Right lobe of liver (tissue), 6 donors: ENCODE results near the gene AWAT2. TPM values are rescaled to one million over a fixed set of nuclear protein-coding genes. Genes with fewer than 3 reads are reported as not detected.

Experiments
- ATAC-seq, 4 donors: fragments of 200-7000 bp; cut with Tn5 transposase; one replicate each; pipeline ENCODE4 v1.9.1; 2020; ENCODE audit warnings: mild to moderate bottlenecking in 4 of 4, moderate library complexity in 4 of 4
- DNase-seq, 3 donors: peaks; one replicate each; pipeline ENCODE4 v3.0.0-alpha.2; 2020
- H3K27ac ChIP-seq, 3 donors: fragments of 200-600 bp; one replicate each; pipeline ENCODE4 v1.8.0; 2022
- H3K27me3 ChIP-seq, 2 donors: fragments of 200-600 bp; one replicate each; pipeline ENCODE4 v1.8.0; 2022
- H3K36me3 ChIP-seq, 4 donors: fragments of 200-600 bp; sonication (generic) in 1 of 4; one replicate each; pipeline versions ENCODE4 v1.5.1 to v1.8.0; 2017 to 2022; ENCODE audit warnings: control low read depth in 1 of 4
- H3K4me1 ChIP-seq, 4 donors: fragments of 200-600 bp; sonication (generic) in 1 of 4; one replicate each; pipeline versions ENCODE4 v1.5.1 to v1.8.0; 2017 to 2022; ENCODE audit warnings: control low read depth in 1 of 4
- H3K4me3 ChIP-seq, 3 donors: fragments of 200-600 bp; one replicate each; pipeline ENCODE4 v1.8.0; 2022
- H3K9me3 ChIP-seq, 4 donors: fragments of 200-600 bp; sonication (generic) in 1 of 4; one replicate each; pipeline versions ENCODE4 v1.5.1 to v1.8.0; 2017 to 2022; ENCODE audit warnings: control low read depth in 1 of 4
- CTCF ChIP-seq, 4 donors: fragments of 200-600 bp in 3 of 4; fragments of 450-650 bp in 1 of 4; IDR thresholded peaks; one replicate each; pipeline versions ENCODE4 v1.5.1 to v1.8.0; 2016 to 2022; ENCODE audit warnings: antibody characterized with exemption in 4 of 4, mild to moderate bottlenecking in 2 of 4
- POLR2A ChIP-seq: fragments of 450-650 bp; IDR thresholded peaks from one replicate; pipeline ENCODE4 v1.6.1; 2017; ENCODE audit warnings: antibody characterized with exemption, mild to moderate bottlenecking
- WGBS: methylation state at CpG from one replicate; pipeline ENCODE4 v1.1.6; 2018; ENCODE audit warnings: low coverage, low lambda C conversion rate; ENCODE audit not compliant: insufficient coverage; ENCODE audit errors: missing lambda C conversion rate; 5-methylcytosine and 5-hydroxymethylcytosine counted together
- intact Hi-C, 2 donors: fragments of 100-400 bp; cut with DNase I; formaldehyde crosslinking; loops; one replicate each; pipeline versions ENCODE4 v1.11.2 to v1.14.1; 2022
- microRNA-seq, 2 donors: library from miRNA; unstranded; fragments of <30 nt; microRNA quantifications; one replicate each; pipeline ENCODE4, GENCODE V29; 2019 to 2020
- small RNA-seq, 2 experiments: library from RNA; depleted of rRNA; stranded (forward); fragments of <200 nt; gene quantifications; one replicate each; pipeline ENCODE3, GENCODE V24; 2016
- total RNA-seq, 6 experiments: library from RNA; depleted of rRNA in 2 of 6; stranded (reverse); fragments of >200 nt in 2 of 6; fragmentation: NEBNext Ultra II Directional in 3 of 6; extraction: Animal tissue kit (Norgen Biotek cat#: 25700) in 3 of 6; gene quantifications; one replicate each; pipeline versions ENCODE4 v1.1.0 to v1.2.4, GENCODE V29; 2016 to 2023
- donor health status: DM: no; HTN: yes; CAD: no.
- donor health status: DM: no; HTN: no; CAD: no.
- donor health status: DM: no; HTN: no; CAD: no.
- donor health status: DM: no; HTN: yes; CAD: no.
- donor health status: DM: no; HTN: yes; CAD: no.

AWAT2 gene
- total RNA-seq, 6 experiments from 2014 or later = not detected

DNA sequence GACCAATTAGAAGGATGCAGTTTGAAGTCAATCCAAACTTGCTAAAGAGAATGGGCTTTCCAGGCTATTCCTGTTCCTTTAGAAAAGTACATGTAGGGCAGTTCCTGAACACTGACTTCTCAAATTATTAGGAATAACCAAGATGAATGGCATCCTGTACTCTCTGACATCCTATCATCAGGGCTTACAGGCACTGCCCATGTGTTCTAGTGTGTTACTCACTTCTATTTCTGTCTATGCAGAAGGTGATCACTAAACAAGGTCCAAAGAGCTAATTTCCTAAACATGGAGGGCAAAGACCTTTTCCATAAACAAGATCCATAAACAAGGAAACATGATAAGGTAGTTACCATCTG, 53.6 kb downstream of the AWAT2 start:
- Histone ChIP-seq H3K9me3 (no peaks in the 10 kb centered on the region), H3K4me3 (no peak overlapping the region), H3K4me1 (no peaks in the 10 kb centered on the region), H3K36me3 (no peaks in the 10 kb centered on the region), H3K27ac (no peak overlapping the region), H3K27me3 (peaks cover 0 to 7% of the 10 kb centered on the region in 2 donors)
- DNase-seq = no peak
- TF ChIP-seq CTCF (IDR thresholded peaks at IDR 0.05) = no peak
- no peak for ATAC-seq
- intact Hi-C loops = no loop called here

DNA sequence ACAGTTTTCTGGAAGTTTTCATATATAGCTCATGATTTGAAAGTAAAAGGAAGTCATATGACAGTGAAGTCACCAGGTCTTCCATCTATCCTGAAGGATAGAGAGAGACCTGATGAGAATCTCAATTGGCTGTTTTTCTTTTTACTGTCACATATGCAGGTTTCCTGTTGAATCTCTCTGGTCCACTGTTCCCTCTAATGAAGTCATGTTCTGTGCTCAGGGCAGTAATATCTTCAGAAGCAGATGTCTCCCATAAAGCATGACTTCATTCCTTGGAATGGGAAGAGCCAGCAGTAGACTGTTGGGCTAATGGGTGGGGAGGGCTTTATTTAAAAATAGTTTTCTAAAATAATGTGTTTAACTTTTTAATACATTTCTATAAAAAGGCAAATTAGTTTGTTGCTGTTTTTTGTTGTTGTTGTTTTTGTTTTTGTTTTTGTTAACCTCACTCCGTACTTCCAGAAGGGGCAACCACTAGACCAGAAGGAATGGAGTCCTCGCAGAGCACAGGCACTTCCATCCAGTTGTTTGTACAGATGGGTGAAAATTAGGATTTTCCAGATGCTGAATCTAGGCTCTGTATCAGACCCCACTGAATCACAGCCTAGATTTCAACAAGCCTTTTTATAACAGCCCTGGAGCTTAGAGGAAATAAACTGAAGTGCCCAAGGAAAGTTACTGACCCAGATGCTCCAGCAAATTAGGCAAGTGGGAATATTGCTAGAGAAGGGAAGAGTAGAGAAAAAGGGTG, 54.2 kb downstream of the AWAT2 start:
- peaks cover 0 to 7% of the 10 kb centered on the region in 2 donors for H3K27me3 ChIP-seq
- 86% methylated on average over 2 of the region's 2 CpGs for WGBS
- TF ChIP-seq CTCF (IDR thresholded peaks at IDR 0.05) (no peak), POLR2A (no peak)
- DNase-seq (no peak), ATAC-seq (no peak)
- no peak overlapping the region for H3K4me3 ChIP-seq
- intact Hi-C loops = no loop called here
- no peak overlapping the region for H3K27ac ChIP-seq
- H3K9me3 ChIP-seq = no peaks in the 10 kb centered on the region
- H3K4me1 ChIP-seq = no peaks in the 10 kb centered on the region
- H3K36me3 ChIP-seq = no peaks in the 10 kb centered on the region

DNA sequence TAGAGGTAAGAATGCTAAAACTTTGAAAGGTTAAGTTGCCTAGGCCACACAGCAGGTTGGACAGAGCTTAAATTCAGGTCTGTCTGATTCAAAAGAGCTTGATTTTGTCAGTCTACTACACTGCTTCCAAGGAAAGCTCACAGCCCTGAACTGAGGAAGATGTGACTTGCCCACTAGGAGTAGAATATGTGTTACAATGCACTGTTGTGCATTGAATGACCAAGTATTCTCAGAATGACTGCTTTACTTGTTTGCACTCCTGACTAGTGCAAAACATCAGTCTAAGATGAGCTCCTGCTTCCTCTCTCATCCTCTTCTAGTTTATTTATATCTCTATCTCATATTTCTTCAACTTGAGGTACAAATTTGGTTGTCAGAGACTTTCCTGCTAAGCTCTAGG, 56.2 kb downstream of the AWAT2 start:
- DNase-seq = no peak
- no peak for ATAC-seq
- Histone ChIP-seq H3K36me3 (no peaks in the 10 kb centered on the region), H3K4me3 (no peak overlapping the region), H3K27me3 (peaks cover 0 to 7% of the 10 kb centered on the region in 2 donors), H3K9me3 (no peaks in the 10 kb centered on the region), H3K27ac (no peak overlapping the region), H3K4me1 (no peaks in the 10 kb centered on the region)
- no peak for TF ChIP-seq POLR2A
- intact Hi-C loops = no loop called here

GRCh38 chrX:69991685-69992084, 58.1 kb downstream of the AWAT2 start:
- 86% methylated on average over 1 of the region's 3 CpGs for WGBS
- ATAC-seq = no peak
- Histone ChIP-seq H3K36me3 (no peaks in the 10 kb centered on the region), H3K4me3 (no peak overlapping the region), H3K9me3 (no peaks in the 10 kb centered on the region), H3K27ac (no peak overlapping the region), H3K4me1 (no peaks in the 10 kb centered on the region), H3K27me3 (peaks cover 0 to 7% of the 10 kb centered on the region in 2 donors)
- TF ChIP-seq CTCF (IDR thresholded peaks at IDR 0.05) = no peak
- no peak for TF ChIP-seq POLR2A
- no peak for DNase-seq
- intact Hi-C loops = no loop called here

Small RNA genes lying within 50 kb of the gene (microRNA-seq; reads per million reads assigned to microRNA genes)
- gene MIR676 = 3.2 to 5.8 reads per million in 2 donors

Small RNA genes lying within 50 kb of the gene (small RNA-seq; reads per million reads assigned to genes)
- gene MIR676 = 0 to 0.19 reads per million in 2 experiments

Other genes with a start within 250 kb of the AWAT2 start
- gene OTUD6A, start 12.5 kb upstream of the AWAT2 start, total RNA-seq = not detected
- gene IGBP1, start 83.5 kb upstream of the AWAT2 start, total RNA-seq = 10 to 100 TPM in 5 of 6 experiments, 1 to 10 TPM in 1; 10.0 to 15.4 (median 11.4) TPM
- gene DGAT2L6, start 127.5 kb upstream of the AWAT2 start, total RNA-seq = not detected
- gene AWAT1, start 184.7 kb upstream of the AWAT2 start, total RNA-seq = not detected
- 1 to 10 TPM in 1 of 6 experiments, under 1 TPM in 5; 0.18 to 1.4 (median 0.26) TPM for gene P2RY4, start 210.3 kb upstream of the AWAT2 start, total RNA-seq
- not detected for gene ARR3, start 218.4 kb upstream of the AWAT2 start, total RNA-seq
- gene RAB41, start 232.2 kb upstream of the AWAT2 start, total RNA-seq = not detected
- gene PDZD11, start 240.0 kb upstream of the AWAT2 start, total RNA-seq = 10 to 100 TPM; 12.5 to 20.9 (median 16.1) TPM
- gene KIF4A, start 240.2 kb upstream of the AWAT2 start, total RNA-seq = 1 to 10 TPM in 1 of 6 experiments, under 1 TPM in 4, not detected in 1; 0.19 to 1.4 (median 0.68) TPM